ENCODE results near the gene SLC35F3.

Gene SLC35F3

GRCh38 chr1:234022302-234022701, 117.8 kb downstream of the SLC35F3 start:
- peaks cover 3% of the 10 kb centered on the region for H3K27me3 ChIP-seq
- H3K4me3 ChIP-seq (ENCODE audit: low read depth in 1 of 2, low read length in 1 of 2) = no peak overlapping the region
- no peaks in the 10 kb centered on the region for H3K4me1 ChIP-seq (ENCODE audit: control insufficient read depth in 1 of 2, insufficient read depth in 1 of 2, low read depth in 1 of 2, low read length in 1 of 2)
- TF ChIP-seq CTCF (IDR thresholded peaks at IDR 0.05) = no peak
- no peaks in the 10 kb centered on the region for H3K9me3 ChIP-seq
- no peak overlapping the region for H3K27ac ChIP-seq
- H3K36me3 ChIP-seq = no peaks in the 10 kb centered on the region

GRCh38 chr1:234039603-234040002, 135.1 kb downstream of the SLC35F3 start:
- H3K4me3 ChIP-seq (ENCODE audit: low read depth in 1 of 2, low read length in 1 of 2) = no peak overlapping the region
- H3K36me3 ChIP-seq = no peaks in the 10 kb centered on the region
- no peak for TF ChIP-seq CTCF (IDR thresholded peaks at IDR 0.05)
- H3K9me3 ChIP-seq = no peaks in the 10 kb centered on the region
- H3K27ac ChIP-seq = no peak overlapping the region
- H3K4me1 ChIP-seq (ENCODE audit: control insufficient read depth in 1 of 2, insufficient read depth in 1 of 2, low read depth in 1 of 2, low read length in 1 of 2) = no peaks in the 10 kb centered on the region
- H3K27me3 ChIP-seq = peaks cover 7% of the 10 kb centered on the region

- Histone ChIP-seq H3K27me3 (peaks cover 7% of the 10 kb centered on the region), H3K4me3 (ENCODE audit: low read depth in 1 of 2, low read length in 1 of 2) (no peak overlapping the region), H3K4me1 (ENCODE audit: control insufficient read depth in 1 of 2, insufficient read depth in 1 of 2, low read depth in 1 of 2, low read length in 1 of 2) (no peaks in the 10 kb centered on the region), H3K27ac (no peak overlapping the region), H3K9me3 (no peaks in the 10 kb centered on the region), H3K36me3 (no peaks in the 10 kb centered on the region)
- no peak for TF ChIP-seq CTCF (IDR thresholded peaks at IDR 0.05)
Measured at GRCh38 chr1:234040446-234041317, 136.2 kb downstream of the SLC35F3 start.

- Histone ChIP-seq H3K36me3 (no peaks in the 10 kb centered on the region), H3K4me3 (ENCODE audit: low read depth in 1 of 2, low read length in 1 of 2) (no peak overlapping the region), H3K27me3 (peaks cover 14% of the 10 kb centered on the region), H3K27ac (no peak overlapping the region), H3K9me3 (no peaks in the 10 kb centered on the region), H3K4me1 (ENCODE audit: control insufficient read depth in 1 of 2, insufficient read depth in 1 of 2, low read depth in 1 of 2, low read length in 1 of 2) (no peaks in the 10 kb centered on the region)
- TF ChIP-seq CTCF (IDR thresholded peaks at IDR 0.05) = no peak
Measured at GRCh38 chr1:234044079-234044478, 139.6 kb downstream of the SLC35F3 start.

GRCh38 chr1:234047123-234047522, 142.6 kb downstream of the SLC35F3 start:
- H3K4me3 ChIP-seq (ENCODE audit: low read depth in 1 of 2, low read length in 1 of 2) = no peak overlapping the region
- no peaks in the 10 kb centered on the region for H3K4me1 ChIP-seq (ENCODE audit: control insufficient read depth in 1 of 2, insufficient read depth in 1 of 2, low read depth in 1 of 2, low read length in 1 of 2)
- no peak overlapping the region for H3K27ac ChIP-seq
- TF ChIP-seq CTCF (IDR thresholded peaks at IDR 0.05) = no peak
- no peaks in the 10 kb centered on the region for H3K9me3 ChIP-seq
- H3K27me3 ChIP-seq = peaks cover 8% of the 10 kb centered on the region
- no peaks in the 10 kb centered on the region for H3K36me3 ChIP-seq
